Esophagus muscularis mucosa (tissue), 4 donors: Measurements from ENCODE around the gene PIBF1. TPM values are rescaled to one million over a fixed set of nuclear protein-coding genes. Genes with fewer than 3 reads are reported as not detected.

Source experiments
- DNase-seq: peaks from one replicate; pipeline ENCODE4 v3.0.0-alpha.2; 2017; ENCODE audit errors: extremely low spot score
- H3K27ac ChIP-seq, 4 donors: fragments of 200-600 bp; sonication (generic); replicated peaks in 1 of 4; 1 replicate in 3 of 4; 2 replicates in 1 of 4; pipeline ENCODE4 v1.5.1; 2016 to 2019; ENCODE audit warnings: mild to moderate bottlenecking in 1 of 4
- H3K27me3 ChIP-seq, 4 donors: fragments of 200-600 bp; sonication (generic); one replicate each; pipeline versions ENCODE4 v1.5.1 to v1.6.0; 2016 to 2019
- H3K36me3 ChIP-seq, 4 donors: fragments of 200-600 bp; sonication (generic); one replicate each; pipeline ENCODE4 v1.5.1; 2016 to 2019
- H3K4me1 ChIP-seq, 4 donors: fragments of 200-600 bp; sonication (generic); one replicate each; pipeline ENCODE4 v1.5.1; 2016 to 2019
- H3K4me3 ChIP-seq, 4 donors: fragments of 200-600 bp; sonication (generic); 1 replicate in 2 of 4; 2 replicates in 2 of 4; pipeline ENCODE4 v1.5.1; 2016 to 2019; ENCODE audit warnings: mild to moderate bottlenecking in 4 of 4, moderate library complexity in 1 of 4
- H3K9me3 ChIP-seq, 4 donors: fragments of 200-600 bp; sonication (generic); 1 replicate in 3 of 4; 2 replicates in 1 of 4; pipeline ENCODE4 v1.5.1; 2016 to 2019
- EP300 ChIP-seq: sonication (generic); formaldehyde crosslinking; IDR thresholded peaks from one replicate; pipeline ENCODE4 v1.6.1; 2017; ENCODE audit warnings: antibody characterized with exemption
- POLR2A ChIP-seq: fragments of 450-650 bp; IDR thresholded peaks from one replicate; pipeline ENCODE4 v1.6.1; 2017; ENCODE audit warnings: antibody characterized with exemption, moderate library complexity, mild to moderate bottlenecking, low read depth
- POLR2AphosphoS5 ChIP-seq, 2 donors: sonication (generic); formaldehyde crosslinking; IDR thresholded peaks; one replicate each; pipeline ENCODE4 v1.6.1; 2017; ENCODE audit warnings: antibody characterized with exemption in 2 of 2
- WGBS: methylation state at CpG from one replicate; pipeline ENCODE4 v1.1.5; 2018; 5-methylcytosine and 5-hydroxymethylcytosine counted together
- intact Hi-C: fragments of 100-400 bp; cut with DNase I; formaldehyde crosslinking; loops from one replicate; pipeline ENCODE4 v1.15.1; 2023
- total RNA-seq, 4 donors: library from RNA; depleted of rRNA; stranded (reverse); fragments of >200 nt; gene quantifications; one replicate each; pipeline versions ENCODE4 v1.1.0 to v1.2.1, GENCODE V29; 2016
- TF ChIP-seq, protein P1 (sequence below), 3 experiments: fragments of 200-600 bp in 2 of 3; fragments of 450-650 bp in 1 of 3; sonication (generic) in 2 of 3; IDR thresholded peaks; one replicate each; pipeline ENCODE4 v1.5.1; 2017 to 2019; ENCODE audit warnings: antibody characterized with exemption in 3 of 3, mild to moderate bottlenecking in 2 of 3, moderate library complexity in 1 of 3

PIBF1 gene
- total RNA-seq, 4 donors from 2014 or later = 9.9 to 18.9 (median 13.3) TPM

DNA sequence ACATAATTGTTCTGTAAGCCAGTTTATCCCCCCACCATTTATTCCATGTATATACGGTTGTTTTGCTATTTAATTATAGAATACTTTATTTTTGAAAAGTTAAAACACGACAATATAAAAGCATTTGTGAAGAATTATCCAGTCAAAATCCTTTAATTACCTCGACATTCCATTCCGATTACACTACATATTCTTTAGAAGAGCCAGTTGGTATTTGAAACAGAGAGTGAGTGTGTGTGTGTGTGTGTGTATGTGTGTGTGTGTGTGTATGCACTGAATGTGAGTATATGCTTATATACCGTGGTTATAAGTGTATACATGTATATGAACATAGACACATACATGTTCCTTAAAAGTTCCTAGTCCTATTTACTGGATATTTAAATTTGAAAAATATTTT lies 189.0 kb downstream of the PIBF1 start:
- WGBS = 97% methylated on average over 5 of the region's 5 CpGs
- intact Hi-C loops = no loop called here
- DNase-seq = no peak

DNA sequence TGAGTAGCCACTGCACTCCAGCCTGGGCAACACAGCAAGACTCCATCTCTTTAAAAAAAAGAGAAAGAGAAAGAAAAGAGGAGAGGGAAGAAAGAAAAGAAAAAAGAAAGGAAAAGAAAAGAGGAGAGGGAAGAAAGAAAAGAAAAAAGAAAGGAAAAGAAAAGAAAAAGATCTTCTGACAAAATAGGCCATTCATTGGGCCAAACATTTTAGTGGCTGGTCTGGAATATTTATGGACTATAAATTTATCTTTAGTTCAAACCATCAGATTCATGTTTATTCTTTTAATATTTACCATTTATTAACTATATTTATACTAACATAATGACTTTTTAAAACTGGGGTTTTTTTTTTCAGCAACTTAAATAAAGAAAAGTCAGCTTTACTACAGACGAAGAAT lies 191.3 kb downstream of the PIBF1 start:
- no peaks in the 10 kb centered on the region for H3K9me3 ChIP-seq
- 97% methylated on average over 1 of the region's 1 CpG for WGBS
- peaks cover 0 to 26% (median 13%) of the 10 kb centered on the region in 4 donors for H3K36me3 ChIP-seq
- intact Hi-C loops = no loop called here
- H3K27me3 ChIP-seq = no peaks in the 10 kb centered on the region
- H3K4me1 ChIP-seq = no peaks in the 10 kb centered on the region
- H3K4me3 ChIP-seq = no peak overlapping the region
- DNase-seq = no peak
- TF ChIP-seq POLR2A (no peak), POLR2AphosphoS5 (IDR thresholded peaks at IDR 0.05) (no peak), EP300 (no peak)
- TF ChIP-seq, protein P1, sequence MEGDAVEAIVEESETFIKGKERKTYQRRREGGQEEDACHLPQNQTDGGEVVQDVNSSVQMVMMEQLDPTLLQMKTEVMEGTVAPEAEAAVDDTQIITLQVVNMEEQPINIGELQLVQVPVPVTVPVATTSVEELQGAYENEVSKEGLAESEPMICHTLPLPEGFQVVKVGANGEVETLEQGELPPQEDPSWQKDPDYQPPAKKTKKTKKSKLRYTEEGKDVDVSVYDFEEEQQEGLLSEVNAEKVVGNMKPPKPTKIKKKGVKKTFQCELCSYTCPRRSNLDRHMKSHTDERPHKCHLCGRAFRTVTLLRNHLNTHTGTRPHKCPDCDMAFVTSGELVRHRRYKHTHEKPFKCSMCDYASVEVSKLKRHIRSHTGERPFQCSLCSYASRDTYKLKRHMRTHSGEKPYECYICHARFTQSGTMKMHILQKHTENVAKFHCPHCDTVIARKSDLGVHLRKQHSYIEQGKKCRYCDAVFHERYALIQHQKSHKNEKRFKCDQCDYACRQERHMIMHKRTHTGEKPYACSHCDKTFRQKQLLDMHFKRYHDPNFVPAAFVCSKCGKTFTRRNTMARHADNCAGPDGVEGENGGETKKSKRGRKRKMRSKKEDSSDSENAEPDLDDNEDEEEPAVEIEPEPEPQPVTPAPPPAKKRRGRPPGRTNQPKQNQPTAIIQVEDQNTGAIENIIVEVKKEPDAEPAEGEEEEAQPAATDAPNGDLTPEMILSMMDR (IDR thresholded peaks at IDR 0.05) = no peak
- H3K27ac ChIP-seq = no peak overlapping the region

More for the DNA sequence above, 189.0 kb downstream of the PIBF1 start:
- no peaks in the 10 kb centered on the region for H3K9me3 ChIP-seq
- H3K36me3 ChIP-seq = peaks cover 0 to 29% (median 13%) of the 10 kb centered on the region in 4 donors
- TF ChIP-seq, protein P1 (IDR thresholded peaks at IDR 0.05) = no peak
- TF ChIP-seq EP300 (no peak), POLR2AphosphoS5 (IDR thresholded peaks at IDR 0.05) (no peak), POLR2A (no peak)
- no peak overlapping the region for H3K4me3 ChIP-seq
- H3K4me1 ChIP-seq = no peaks in the 10 kb centered on the region
- H3K27ac ChIP-seq = no peak overlapping the region
- no peaks in the 10 kb centered on the region for H3K27me3 ChIP-seq

DNA sequence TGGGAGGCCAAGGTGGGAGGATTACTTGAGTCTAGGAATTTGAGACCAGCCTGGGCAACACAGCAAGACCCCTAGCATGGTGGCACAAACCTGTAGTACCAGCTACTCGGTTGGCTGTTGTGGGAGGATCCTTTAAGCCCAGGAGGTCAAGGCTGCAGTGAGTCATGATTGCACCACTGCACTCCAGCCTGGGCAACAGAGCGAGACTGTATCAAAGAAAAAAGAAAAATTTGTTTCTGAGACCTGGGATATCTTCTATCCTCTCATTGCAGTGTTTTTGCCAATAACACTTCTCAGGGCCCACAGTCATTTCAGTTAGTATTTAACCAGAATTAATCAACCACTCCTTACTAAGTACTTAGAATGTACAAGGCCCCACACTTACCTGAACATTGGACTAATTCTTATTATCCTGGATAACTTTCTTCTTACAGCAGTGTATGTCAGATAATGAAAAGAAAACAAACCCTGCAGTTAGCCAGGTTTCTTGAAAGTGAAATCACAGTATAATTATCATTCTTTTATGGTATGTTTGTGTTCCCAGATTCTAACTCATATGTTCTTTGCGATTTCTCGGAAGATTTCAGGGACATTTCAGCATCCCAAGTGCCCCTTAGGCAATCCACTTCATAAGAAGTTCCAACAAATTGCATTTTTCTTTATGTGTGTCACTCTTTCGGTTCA lies 201.3 kb downstream of the PIBF1 start:
- H3K27ac ChIP-seq = no peak overlapping the region
- TF ChIP-seq POLR2AphosphoS5 (IDR thresholded peaks at IDR 0.05) (no peak), EP300 (no peak), POLR2A (no peak)
- TF ChIP-seq, protein P1 (IDR thresholded peaks at IDR 0.05) = no peak
- no peaks in the 10 kb centered on the region for H3K9me3 ChIP-seq
- no peak overlapping the region for H3K4me3 ChIP-seq
- DNase-seq = no peak
- WGBS = 87% methylated on average over 5 of the region's 5 CpGs
- H3K27me3 ChIP-seq = no peaks in the 10 kb centered on the region
- H3K36me3 ChIP-seq = peaks cover 0 to 3% (median 0%) of the 10 kb centered on the region in 4 donors
- no peaks in the 10 kb centered on the region for H3K4me1 ChIP-seq
- intact Hi-C loops = no loop called here

DNA sequence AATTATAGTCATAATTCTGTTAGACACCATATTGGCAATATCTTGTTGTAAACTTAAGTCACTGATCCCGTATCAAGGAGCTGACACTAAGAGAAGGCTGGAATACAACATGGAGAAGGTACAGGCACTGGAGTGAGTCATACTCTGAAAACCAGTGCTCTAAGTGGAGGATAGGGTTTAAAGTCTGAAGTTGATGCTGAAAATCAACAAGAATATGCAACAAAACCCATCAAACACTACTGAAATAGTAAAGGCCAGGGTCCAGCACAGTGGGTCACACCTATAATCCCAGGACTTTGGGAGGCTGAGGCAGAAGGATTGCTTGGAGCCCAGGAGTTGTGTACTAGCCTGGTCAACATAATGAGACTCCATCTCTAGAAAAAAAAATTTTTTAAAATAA lies 203.7 kb downstream of the PIBF1 start:
- Histone ChIP-seq H3K4me1 (no peaks in the 10 kb centered on the region), H3K9me3 (no peaks in the 10 kb centered on the region), H3K27me3 (no peaks in the 10 kb centered on the region), H3K27ac (no peak overlapping the region), H3K36me3 (no peaks in the 10 kb centered on the region), H3K4me3 (no peak overlapping the region)
- TF ChIP-seq POLR2A (no peak), POLR2AphosphoS5 (IDR thresholded peaks at IDR 0.05) (no peak), EP300 (no peak)
- TF ChIP-seq, protein P1 (IDR thresholded peaks at IDR 0.05) = no peak
- intact Hi-C loops = no loop called here
- 100% methylated on average over 1 of the region's 1 CpG for WGBS
- no peak for DNase-seq

DNA sequence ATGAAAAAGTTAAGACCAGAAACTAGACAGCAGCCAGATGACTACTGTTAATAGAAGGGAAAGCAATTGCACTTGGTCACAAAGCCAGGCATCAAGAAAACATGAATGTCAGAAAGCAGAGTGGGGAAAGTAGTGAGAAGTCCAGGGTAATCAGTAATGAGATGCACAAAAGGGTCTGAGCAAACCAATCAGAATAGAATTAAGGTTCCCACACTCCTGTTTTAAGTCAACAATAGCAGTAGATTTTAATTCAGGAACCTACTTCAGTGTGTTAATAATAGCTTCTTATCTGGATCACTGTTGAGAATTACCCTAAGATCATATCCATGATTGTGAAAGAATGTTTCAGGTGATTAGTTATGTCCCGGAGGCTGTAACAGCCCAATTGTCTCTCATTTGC lies 204.3 kb downstream of the PIBF1 start:
- TF ChIP-seq, protein P1 (IDR thresholded peaks at IDR 0.05) = no peak
- TF ChIP-seq EP300 (no peak), POLR2AphosphoS5 (IDR thresholded peaks at IDR 0.05) (no peak), POLR2A (no peak)
- Histone ChIP-seq H3K27ac (no peak overlapping the region), H3K9me3 (no peaks in the 10 kb centered on the region), H3K27me3 (no peaks in the 10 kb centered on the region), H3K4me3 (no peak overlapping the region), H3K36me3 (no peaks in the 10 kb centered on the region), H3K4me1 (no peaks in the 10 kb centered on the region)
- DNase-seq = no peak
- intact Hi-C loops = no loop called here
- 76% methylated on average over 1 of the region's 1 CpG for WGBS
